Endometrial microvascular endothelial cells (primary cell): ENCODE data around the gene ATP6V1A. TPM values are rescaled to one million over a fixed set of nuclear protein-coding genes. Genes with fewer than 3 reads are reported as not detected.

Experiments
- in situ Hi-C: cut with HindIII; loops from 2 replicates; pipeline ENCODE4 v1.10.0; 2017; ENCODE audit warnings: low sequenced_read_pairs, low pct_unique_long_range_greater_than_20kb; ENCODE audit errors: inconsistent ontology term
- total RNA-seq: library from RNA; depleted of rRNA; stranded (reverse); fragments of >200 nt; gene quantifications from one replicate; pipeline ENCODE4 v1.2.3, GENCODE V29; 2015; ENCODE audit errors: inconsistent ontology term

The ATP6V1A gene
- total RNA-seq, 1 donor from 2014 or later: 66.5 TPM

DNA sequence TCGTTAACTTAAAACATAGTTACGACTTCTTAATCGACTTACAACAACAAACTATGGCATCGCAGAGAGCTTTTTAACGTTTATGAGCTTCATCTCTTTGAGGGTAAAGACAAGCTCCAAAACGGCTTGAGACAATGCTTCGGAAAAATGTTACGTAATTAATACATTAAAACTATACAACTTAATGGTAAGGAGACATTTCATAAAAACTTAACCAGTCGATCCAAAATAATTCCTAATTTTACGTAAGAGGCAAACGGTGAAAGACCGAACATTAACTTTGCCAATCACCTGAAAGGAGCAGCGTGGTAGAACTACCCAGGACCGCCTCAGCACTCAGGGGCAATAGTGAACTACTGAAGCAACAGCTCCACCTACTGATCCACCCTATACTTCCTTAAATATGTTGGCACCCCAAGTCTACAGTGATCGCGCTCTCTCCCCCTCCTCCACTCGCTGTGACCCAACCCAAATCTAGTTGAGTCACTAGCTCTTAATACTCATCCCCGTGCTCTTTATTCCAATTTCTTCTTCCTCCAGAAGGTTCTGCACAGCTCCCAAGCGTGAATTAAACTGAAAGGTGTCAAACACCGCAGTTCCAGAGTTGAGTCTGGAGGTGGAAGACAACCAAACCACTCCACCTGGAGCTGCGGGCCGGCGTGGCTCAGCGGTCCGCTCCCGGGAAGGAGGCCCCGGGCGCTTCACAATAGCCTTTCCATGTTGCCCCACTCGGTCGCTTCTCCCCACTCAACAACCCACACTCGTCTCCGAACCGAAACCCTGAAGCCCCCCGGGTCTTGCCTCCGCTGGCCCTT is 1.7 kb upstream of the ATP6V1A start:
- in situ Hi-C loops: no loop called here

DNA sequence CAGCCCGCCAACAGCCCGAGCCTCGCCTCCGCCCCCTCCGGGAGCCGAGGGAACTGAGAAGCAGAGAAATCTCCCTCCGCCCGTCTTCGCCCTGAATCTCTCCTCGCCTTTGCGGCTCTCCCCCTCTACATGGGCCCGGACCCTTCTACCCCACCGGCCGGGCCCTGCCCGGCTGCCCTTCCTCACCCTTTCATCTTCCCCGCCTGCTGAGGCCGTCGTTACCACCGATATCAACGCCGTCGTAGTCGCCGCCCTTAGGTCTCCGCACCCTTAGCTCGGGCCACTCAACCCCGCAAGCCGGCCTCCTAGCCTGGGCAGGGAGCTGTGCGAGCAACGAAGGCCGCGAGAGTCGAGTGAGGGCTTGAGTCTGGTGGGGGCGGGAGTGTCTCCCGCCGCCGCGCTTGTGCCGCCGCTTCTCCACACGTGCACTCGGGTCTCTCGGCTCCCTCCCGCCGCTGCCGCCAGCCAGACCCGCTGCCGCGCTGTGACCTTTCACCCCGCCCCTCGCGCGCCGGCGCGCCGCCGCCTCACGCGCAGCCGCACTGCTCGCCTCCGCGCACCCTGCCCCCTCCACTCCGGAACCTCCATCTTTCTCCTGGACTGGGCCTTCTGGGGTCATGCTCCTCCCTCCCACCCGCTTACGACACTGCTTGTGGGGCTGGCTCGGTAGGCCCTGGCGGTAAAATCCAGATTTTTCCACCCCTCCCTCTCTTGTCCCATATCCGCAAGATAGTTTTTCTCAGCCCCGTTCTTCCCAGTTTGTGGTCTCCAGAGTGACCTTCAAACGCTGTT is 883 bp upstream of the ATP6V1A start, which contains the start of gene NAA50:
Gene NAA50 (minus strand): TSS at position 494 of the 792 bp plus-strand sequence. CDS start 300 bp downstream, at position 194.
- in situ Hi-C loops: no loop called here

DNA sequence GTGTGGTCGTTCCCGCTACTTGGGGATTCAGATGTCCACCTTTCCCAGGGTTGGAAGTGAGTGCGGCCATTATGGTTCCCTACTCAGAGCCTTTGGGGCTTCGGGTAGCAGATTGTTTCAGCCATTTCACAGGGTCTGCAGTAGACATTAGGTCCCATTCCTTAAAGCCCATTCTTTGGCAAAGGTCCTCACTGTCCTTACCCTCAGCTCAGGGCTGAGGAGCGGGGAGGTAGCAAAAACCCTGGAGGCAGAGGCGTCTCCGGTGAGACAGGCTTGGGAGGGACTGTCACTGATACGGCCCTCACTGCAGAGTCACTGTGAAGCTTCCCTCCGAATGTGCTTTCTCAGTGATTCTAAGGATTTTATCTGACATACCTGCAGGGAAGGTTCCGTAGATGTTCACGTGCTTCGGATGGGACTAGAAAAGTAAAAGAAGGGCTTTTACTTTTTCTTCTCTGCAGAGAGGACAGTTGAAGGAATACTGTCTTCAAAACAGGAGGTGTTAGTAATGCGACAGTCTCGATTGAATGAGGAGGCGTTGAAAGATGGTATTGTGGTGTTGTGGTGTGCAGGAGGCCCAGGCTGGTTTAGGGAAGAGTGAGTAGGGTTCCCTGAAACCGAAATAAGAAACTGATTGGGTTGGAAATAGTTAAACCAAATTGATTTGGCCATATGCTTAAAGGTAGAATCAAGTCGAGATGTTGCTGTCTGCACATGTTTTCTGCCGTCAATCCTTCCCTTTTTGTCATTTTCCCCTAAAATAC is 630 bp downstream of the ATP6V1A start:
- in situ Hi-C loops: no loop called here

DNA sequence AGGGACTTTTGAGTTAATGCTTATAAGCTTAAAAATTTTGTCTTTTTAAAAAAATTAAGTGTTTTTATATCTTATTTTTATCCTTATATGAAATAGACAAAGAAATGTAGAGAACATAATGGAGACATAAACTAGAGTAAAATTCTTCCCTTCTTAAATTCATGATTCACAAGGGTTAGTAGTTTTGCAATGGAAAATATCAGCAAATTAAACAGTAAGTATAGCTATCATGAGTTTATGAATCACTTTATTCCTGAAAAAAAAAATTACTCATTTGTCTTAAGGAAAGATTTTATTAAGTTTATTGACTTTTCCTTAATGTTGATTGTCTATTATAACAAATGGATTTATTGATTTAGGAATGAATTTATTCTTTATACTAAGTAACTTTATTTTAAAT is 4.3 kb downstream of the ATP6V1A start:
- in situ Hi-C loops: no loop called here

- in situ Hi-C loops: no loop called here
These were observed 6.6 kb downstream of the ATP6V1A start for GRCh38 chr3:113753376-113753985.

- in situ Hi-C loops: no loop called here
These were observed 7.8 kb downstream of the ATP6V1A start for GRCh38 chr3:113754494-113755159.

DNA sequence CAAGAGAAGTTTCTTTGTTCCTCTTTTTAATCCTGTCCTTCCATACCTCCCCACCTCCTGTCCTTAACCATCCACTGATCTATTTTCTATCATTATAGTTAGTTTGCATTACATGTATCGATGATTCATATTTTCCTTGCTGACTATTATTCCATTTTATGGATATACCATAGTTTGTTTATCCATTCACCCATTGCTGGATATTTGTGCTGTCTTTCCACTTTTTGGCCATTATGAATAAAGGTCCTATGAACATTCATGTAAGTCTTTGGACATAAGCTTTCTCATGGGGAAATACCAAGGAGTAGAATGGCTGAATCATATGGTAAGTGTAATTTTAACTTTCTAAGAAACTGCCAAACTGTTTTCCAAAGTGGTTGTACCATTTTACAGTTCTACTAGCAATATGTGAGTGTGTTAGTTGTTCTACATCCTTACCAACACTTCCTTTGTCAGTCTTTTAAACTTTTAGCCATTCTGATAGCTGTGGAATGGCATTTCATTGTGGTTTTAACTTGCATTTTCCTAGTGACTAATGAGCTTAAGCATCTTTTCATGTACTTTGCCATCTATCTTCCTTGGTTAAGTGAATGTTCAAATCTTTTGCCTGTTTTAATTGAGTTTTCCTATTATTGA is 11.7 kb downstream of the ATP6V1A start:
- in situ Hi-C loops: no loop called here

DNA sequence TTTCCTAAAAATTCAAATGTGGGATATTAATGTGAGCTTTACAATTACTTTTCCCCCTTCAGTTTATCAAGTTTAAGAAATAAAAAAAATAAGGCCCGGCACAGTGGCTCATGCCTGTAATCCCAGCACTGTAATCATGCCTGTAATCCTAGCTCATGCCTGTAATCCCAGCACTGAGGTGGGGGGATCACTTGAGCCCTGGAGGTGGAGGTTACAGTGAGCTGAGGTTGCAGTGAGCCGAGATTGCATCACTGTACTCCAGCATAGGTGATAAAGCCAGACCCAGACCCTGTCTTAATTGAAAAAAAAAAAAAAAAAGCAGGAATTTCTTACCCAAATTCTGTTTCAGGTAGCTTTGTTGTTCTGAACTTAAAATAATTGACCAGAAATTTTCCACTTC is 17.9 kb downstream of the ATP6V1A start:
- in situ Hi-C loops: no loop called here

GRCh38 chr3:113769551-113769950 is 22.7 kb downstream of the ATP6V1A start:
- in situ Hi-C loops: no loop called here

- in situ Hi-C loops: no loop called here
These were observed 25.2 kb downstream of the ATP6V1A start for GRCh38 chr3:113771993-113772392.

DNA sequence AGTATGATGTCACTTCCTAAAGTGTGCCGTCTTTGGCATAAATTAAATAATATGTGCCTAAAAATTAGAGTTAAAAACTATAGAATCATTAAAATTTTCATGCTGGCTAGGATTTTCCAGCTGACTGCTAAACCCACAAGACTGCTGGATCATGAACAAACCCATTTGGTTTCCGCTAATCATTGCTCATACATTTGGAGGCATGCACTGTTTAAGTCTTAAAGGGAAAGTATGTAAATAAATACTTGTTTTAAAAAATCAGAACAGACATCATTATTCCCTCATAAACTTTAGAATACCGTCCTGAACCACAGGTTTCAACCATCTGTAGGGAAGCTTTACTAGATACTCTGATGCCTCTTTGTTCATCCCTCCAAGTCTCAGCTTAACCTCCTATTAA is 26.5 kb downstream of the ATP6V1A start:
- in situ Hi-C loops: no loop called here

GRCh38 chr3:113775516-113775915 is 28.7 kb downstream of the ATP6V1A start:
- in situ Hi-C loops: no loop called here

DNA sequence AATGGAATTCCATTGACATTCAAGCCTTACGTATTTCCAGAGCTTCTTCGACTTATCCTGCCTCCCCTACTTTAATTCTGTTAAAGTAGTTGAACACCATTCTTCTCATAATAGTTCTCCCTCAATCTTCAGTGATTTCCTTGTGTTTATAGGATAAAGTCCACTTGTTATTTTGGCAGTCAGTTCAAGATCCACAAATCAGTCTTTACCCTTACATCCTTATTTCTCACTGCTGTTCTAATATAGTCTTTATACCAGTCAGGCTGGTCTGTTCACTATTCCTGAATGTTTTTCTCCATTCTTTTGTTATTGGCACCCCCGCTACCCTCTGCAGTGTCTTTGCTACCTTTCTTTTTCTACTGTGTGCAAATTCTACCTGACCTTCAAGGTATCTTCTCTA is 29.7 kb downstream of the ATP6V1A start:
- in situ Hi-C loops: no loop called here

GRCh38 chr3:113783463-113783862 is 36.6 kb downstream of the ATP6V1A start:
- in situ Hi-C loops: no loop called here

GRCh38 chr3:113783980-113784379 is 37.1 kb downstream of the ATP6V1A start:
- in situ Hi-C loops: no loop called here

- in situ Hi-C loops: no loop called here
These were observed 44.5 kb downstream of the ATP6V1A start for GRCh38 chr3:113791381-113791780.

GRCh38 chr3:113794526-113794925 is 47.7 kb downstream of the ATP6V1A start:
- in situ Hi-C loops: no loop called here

GRCh38 chr3:113795693-113796092 is 48.9 kb downstream of the ATP6V1A start:
- in situ Hi-C loops: no loop called here
